NCI-H748 treated with DMSO at 0.1 percent for 48 hours (cell line): Measurements from ENCODE around the gene ERH.
"Not testable (repeated sequence)": the region's sequence is repeated elsewhere in the genome, so short reads cannot be mapped to it uniquely, and the experiment has no call there.

Experiments used
- DNase-seq: peaks from one replicate; lab custom pipeline; 2025; lab: John Stamatoyannopoulos, UW

Gene ERH

GRCh38 chr14:69398053-69398817, at the start of gene ERH, which contains the start of gene SLC39A9:
Gene ERH, minus strand, starts transcription at chr14:69398299. Its CDS starts 66 bp downstream, at chr14:69398233.
Gene SLC39A9, plus strand, starts transcription at chr14:69398692. Its CDS starts 678 bp downstream, at chr14:69399370.
- DNase-seq: peak; percentile 98

- no peak for DNase-seq
Measured at GRCh38 chr14:69443296-69443805, 45.3 kb upstream of the ERH start.

GRCh38 chr14:69441948-69442347, 43.8 kb upstream of the ERH start:
- DNase-seq: no peak

GRCh38 chr14:69439521-69440270, 41.6 kb upstream of the ERH start:
- no peak for DNase-seq

- no peak for DNase-seq
Measured at GRCh38 chr14:69432364-69432763, 34.3 kb upstream of the ERH start.

GRCh38 chr14:69430306-69430939, 32.3 kb upstream of the ERH start:
- DNase-seq: no peak

- DNase-seq: no peak
Measured at GRCh38 chr14:69429643-69430042, 31.5 kb upstream of the ERH start.

- DNase-seq: no peak
Measured at GRCh38 chr14:69428289-69428998, 30.3 kb upstream of the ERH start.

- DNase-seq: no peak
Measured at GRCh38 chr14:69427596-69427995, 29.5 kb upstream of the ERH start.

GRCh38 chr14:69424149-69424923, 26.2 kb upstream of the ERH start:
- DNase-seq: no peak

GRCh38 chr14:69423279-69423678, 25.2 kb upstream of the ERH start:
- no peak for DNase-seq

- not testable (repeated sequence) for DNase-seq
Measured at GRCh38 chr14:69416087-69416486, 18.0 kb upstream of the ERH start.

- DNase-seq: no peak
Measured at GRCh38 chr14:69413483-69413882, 15.4 kb upstream of the ERH start.

- no peak for DNase-seq
Measured at GRCh38 chr14:69408331-69408960, 10.3 kb upstream of the ERH start.

- no peak for DNase-seq
Measured at GRCh38 chr14:69405762-69406161, 7.7 kb upstream of the ERH start.

- DNase-seq: no peak
Measured at GRCh38 chr14:69404883-69405282, 6.8 kb upstream of the ERH start.

- no peak for DNase-seq
Measured at GRCh38 chr14:69404478-69404877, 6.4 kb upstream of the ERH start.

- DNase-seq: no peak
Measured at GRCh38 chr14:69401841-69402240, 3.7 kb upstream of the ERH start.

GRCh38 chr14:69400154-69400553, 2.1 kb upstream of the ERH start:
- DNase-seq: no peak

- no peak for DNase-seq
Measured at GRCh38 chr14:69399750-69400149, 1.7 kb upstream of the ERH start.

GRCh38 chr14:69398818-69399210, 715 bp upstream of the ERH start:
- DNase-seq: no peak
